GM21723 (cell line): Measurements from ENCODE around the gene PIK3AP1.
"Not testable (repeated sequence)": the region's sequence is repeated elsewhere in the genome, so short reads cannot be mapped to it uniquely, and the experiment has no call there.

ENCODE experiments used
- ATAC-seq: cut with Tn5 transposase; IDR thresholded peaks from one replicate; pipeline ENCODE4 v1.9.1; 2021; ENCODE audit warnings: mild to moderate bottlenecking, moderate library complexity; ENCODE audit not compliant: unreplicated experiment

PIK3AP1 gene

GRCh38 chr10:96720422-96721206 lies at the start of gene PIK3AP1:
Gene PIK3AP1, minus strand, starts transcription at chr10:96720514. Its CDS starts 120 bp downstream, at chr10:96720394.
- peak; percentile 65 for ATAC-seq

GRCh38 chr10:96768136-96768535 lies 47.8 kb upstream of the PIK3AP1 start:
- ATAC-seq = no peak

GRCh38 chr10:96767611-96768010 lies 47.3 kb upstream of the PIK3AP1 start:
- no peak for ATAC-seq

- no peak for ATAC-seq
Measured at GRCh38 chr10:96765406-96766240, 45.3 kb upstream of the PIK3AP1 start.

- ATAC-seq = no peak
Measured at GRCh38 chr10:96764425-96765060, 44.2 kb upstream of the PIK3AP1 start.

- peak; percentile 85 for ATAC-seq
Measured at GRCh38 chr10:96758423-96758822, 38.1 kb upstream of the PIK3AP1 start.

GRCh38 chr10:96756111-96756903 lies 36.0 kb upstream of the PIK3AP1 start:
- ATAC-seq = no peak

- ATAC-seq = no peak
Measured at GRCh38 chr10:96753956-96754355, 33.6 kb upstream of the PIK3AP1 start.

- no peak for ATAC-seq
Measured at GRCh38 chr10:96752375-96752774, 32.1 kb upstream of the PIK3AP1 start.

- not testable (repeated sequence) for ATAC-seq
Measured at GRCh38 chr10:96750316-96750715, 30.0 kb upstream of the PIK3AP1 start.

- ATAC-seq = peak; percentile 83
Measured at GRCh38 chr10:96747734-96748550, 27.6 kb upstream of the PIK3AP1 start.

- ATAC-seq = no peak
Measured at GRCh38 chr10:96746503-96746902, 26.2 kb upstream of the PIK3AP1 start.

GRCh38 chr10:96745950-96746349 lies 25.6 kb upstream of the PIK3AP1 start:
- no peak for ATAC-seq

GRCh38 chr10:96743988-96744585 lies 23.8 kb upstream of the PIK3AP1 start:
- ATAC-seq = no peak

GRCh38 chr10:96741557-96741956 lies 21.2 kb upstream of the PIK3AP1 start:
- not testable (repeated sequence) for ATAC-seq

GRCh38 chr10:96740579-96741281 lies 20.4 kb upstream of the PIK3AP1 start:
- no peak for ATAC-seq

- no peak for ATAC-seq
Measured at GRCh38 chr10:96740141-96740540, 19.8 kb upstream of the PIK3AP1 start.

- ATAC-seq = peak; percentile 71
Measured at GRCh38 chr10:96737307-96737902, 17.1 kb upstream of the PIK3AP1 start.
